WTC11 (cell line): ENCODE data around the gene TCF20. TPM values are rescaled to one million over a fixed set of nuclear protein-coding genes. Genes with fewer than 3 reads are reported as not detected.

Source experiments
- ATAC-seq: fragments of 200-7000 bp; cut with Tn5 transposase; 2 replicates; pipeline ENCODE4 v1.10.0; 2021; ENCODE audit warnings: mild to moderate bottlenecking, moderate library complexity
- CTCF ChIA-PET: fragments of 300-600 bp; sonication (Branson Sonifier 250); formaldehyde crosslinking; loops from one replicate; lab custom pipeline; 2021; ENCODE audit warnings: antibody characterized with exemption; lab: Charles Lee
- POLR2A ChIA-PET: fragments of 350-600 bp; sonication (Branson Sonifier 250); formaldehyde crosslinking; loops from one replicate; lab custom pipeline; 2021; ENCODE audit warnings: antibody characterized with exemption; lab: Charles Lee
- DNase-seq: peaks from one replicate; pipeline ENCODE4 v3.0.0; 2021; ENCODE audit warnings: low spot score
- H3K27ac Mint-ChIP-seq: 2 replicates; pipeline ENCODE4 v1.8.0; 2021; ENCODE audit warnings: mixed read lengths
- H3K27me3 Mint-ChIP-seq: 2 replicates; pipeline ENCODE4 v1.8.0; 2021; ENCODE audit warnings: low read depth, mild to moderate bottlenecking, moderate library complexity, mixed read lengths
- H3K36me3 Mint-ChIP-seq: 2 replicates; pipeline ENCODE4 v1.8.0; 2021; ENCODE audit warnings: mixed read lengths
- H3K4me1 Mint-ChIP-seq: 2 replicates; pipeline ENCODE4 v1.8.0; 2022; ENCODE audit warnings: mixed read lengths
- H3K4me3 Mint-ChIP-seq: 2 replicates; pipeline ENCODE4 v1.8.0; 2021; ENCODE audit warnings: mild to moderate bottlenecking, moderate library complexity, mixed read lengths
- H3K9me3 Mint-ChIP-seq: 2 replicates; pipeline ENCODE4 v1.8.0; 2021; ENCODE audit warnings: mixed read lengths
- ATF1 ChIP-seq: sonication (generic); formaldehyde crosslinking; IDR thresholded peaks from 2 replicates; pipeline ENCODE4 v1.8.1; 2023; ENCODE audit warnings: mild to moderate bottlenecking, moderate library complexity, missing genetic modification reagents
- CBFB ChIP-seq: sonication (generic); formaldehyde crosslinking; IDR thresholded peaks from 2 replicates; pipeline ENCODE4 v1.8.1; 2022; ENCODE audit warnings: mild to moderate bottlenecking, low read depth, missing genetic modification reagents
- CREM ChIP-seq: sonication (generic); formaldehyde crosslinking; IDR thresholded peaks from 2 replicates; pipeline ENCODE4 v1.8.1; 2022; ENCODE audit warnings: mild to moderate bottlenecking, missing genetic modification reagents, moderate library complexity
- EMX1 ChIP-seq: fragments of 250-450 bp; sonication (Bioruptor Pico); IDR thresholded peaks from 2 replicates; pipeline ENCODE4 v1.8.0; 2021; ENCODE audit warnings: mild to moderate bottlenecking
- GABPB1 ChIP-seq: sonication (generic); formaldehyde crosslinking; IDR thresholded peaks from 2 replicates; pipeline ENCODE4 v1.8.1; 2023; ENCODE audit warnings: mild to moderate bottlenecking, missing genetic modification reagents
- GTF2I ChIP-seq: fragments of 250-450 bp; sonication (Bioruptor Pico); conservative IDR thresholded peaks from 2 replicates; pipeline ENCODE4 v1.4.0; 2021; ENCODE audit warnings: mild to moderate bottlenecking
- MYBL2 ChIP-seq: sonication (generic); formaldehyde crosslinking; IDR thresholded peaks from 2 replicates; pipeline ENCODE4 v1.8.1; 2023; ENCODE audit warnings: mild to moderate bottlenecking, moderate library complexity, missing genetic modification reagents
- OVOL2 ChIP-seq: fragments of 250-450 bp; sonication (Bioruptor Pico); IDR thresholded peaks from 2 replicates; pipeline ENCODE4 v1.9.0; 2021; ENCODE audit warnings: mild to moderate bottlenecking, borderline replicate concordance
- ZBTB21 ChIP-seq: sonication (generic); formaldehyde crosslinking; IDR thresholded peaks from 2 replicates; pipeline ENCODE4 v1.8.1; 2023; ENCODE audit warnings: mild to moderate bottlenecking, missing genetic modification reagents, borderline replicate concordance
- ZNF121 ChIP-seq: sonication (generic); formaldehyde crosslinking; IDR thresholded peaks from 2 replicates; pipeline ENCODE4 v1.8.0; 2023; ENCODE audit warnings: missing genetic modification reagents
- ZNF138 ChIP-seq: sonication (generic); formaldehyde crosslinking; conservative IDR thresholded peaks from 2 replicates; pipeline ENCODE4 v1.8.1; 2022; ENCODE audit warnings: mild to moderate bottlenecking, moderate library complexity, missing genetic modification reagents
- total RNA-seq: library from RNA; stranded (reverse); gene quantifications from 3 replicates; pipeline ENCODE4 v1.2.3, GENCODE V29; 2021
- TF ChIP-seq, protein P1 (sequence below): sonication (generic); formaldehyde crosslinking; IDR thresholded peaks from 2 replicates; pipeline ENCODE4 v1.8.0; 2022; ENCODE audit warnings: mild to moderate bottlenecking, missing genetic modification reagents
- TF ChIP-seq, protein P2 (sequence below): fragments of 250-450 bp; sonication (Bioruptor Pico); IDR thresholded peaks from 2 replicates; pipeline ENCODE4 v2.1.2; 2022; ENCODE audit warnings: mild to moderate bottlenecking, moderate library complexity
- TF ChIP-seq, protein P3 (sequence below): fragments of 200-600 bp; IDR thresholded peaks from 2 replicates; pipeline ENCODE4 v1.8.0; 2022; ENCODE audit warnings: antibody characterized with exemption
- TF ChIP-seq, protein P4 (sequence below): sonication (generic); formaldehyde crosslinking; IDR thresholded peaks from 2 replicates; pipeline ENCODE4 v1.8.1; 2023; ENCODE audit warnings: mild to moderate bottlenecking, moderate library complexity, missing genetic modification reagents
- TF ChIP-seq, protein P5 (sequence below): sonication (generic); formaldehyde crosslinking; conservative IDR thresholded peaks from 2 replicates; pipeline ENCODE4 v1.8.1; 2022; ENCODE audit warnings: mild to moderate bottlenecking, missing genetic modification reagents
- TF ChIP-seq, protein P6 (sequence below): sonication (generic); formaldehyde crosslinking; IDR thresholded peaks from 2 replicates; pipeline ENCODE4 v1.8.0; 2022; ENCODE audit warnings: mild to moderate bottlenecking, missing genetic modification reagents
- TF ChIP-seq, protein P7 (sequence below): sonication (generic); formaldehyde crosslinking; IDR thresholded peaks from 2 replicates; pipeline ENCODE4 v1.8.1; 2022; ENCODE audit warnings: mild to moderate bottlenecking, moderate library complexity, missing genetic modification reagents
- TF ChIP-seq, protein P8 (sequence below): sonication (generic); formaldehyde crosslinking; IDR thresholded peaks from 2 replicates; pipeline ENCODE4 v1.8.0; 2022; ENCODE audit warnings: missing genetic modification reagents
- TF ChIP-seq, protein P9 (sequence below): sonication (generic); formaldehyde crosslinking; IDR thresholded peaks from 2 replicates; pipeline ENCODE4 v1.8.0; 2022; ENCODE audit warnings: mild to moderate bottlenecking, missing genetic modification reagents
- TF ChIP-seq, protein P10 (sequence below): sonication (generic); formaldehyde crosslinking; IDR thresholded peaks from 2 replicates; pipeline ENCODE4 v1.8.1; 2023; ENCODE audit warnings: mild to moderate bottlenecking, missing genetic modification reagents

Gene TCF20
- total RNA-seq, 1 experiment from 2014 or later: 77.0 TPM

DNA sequence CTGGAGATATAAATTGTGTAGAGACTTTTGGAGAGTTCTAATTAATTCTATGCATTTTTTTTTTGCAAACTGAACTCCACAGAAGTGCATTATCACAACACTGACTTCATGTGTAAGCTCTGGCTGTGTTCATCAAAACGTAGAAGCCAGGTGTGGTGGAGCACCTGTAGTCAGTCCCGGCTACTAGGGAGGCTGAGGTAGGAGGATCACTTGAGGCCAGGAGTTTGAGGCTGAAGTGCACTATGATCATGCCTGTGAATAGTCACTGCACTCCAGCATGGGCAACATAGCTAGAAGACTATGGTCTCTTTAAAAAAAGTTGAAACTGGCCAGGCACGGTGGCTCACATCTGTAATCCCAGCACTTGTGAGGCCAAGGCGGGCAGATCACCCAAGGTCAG is 20.6 kb downstream of the TCF20 start:
- no peak for ATAC-seq
- H3K27me3 Mint-ChIP-seq: peaks cover 2% of the 10 kb centered on the region; the same call in 1 of the 2 replicates
- no peak overlapping the region for H3K4me3 Mint-ChIP-seq
- ChIA-PET POLR2A (no interaction called here), CTCF (no interaction called here)
- H3K27ac Mint-ChIP-seq: no peak overlapping the region
- no peak for DNase-seq
- TF ChIP-seq, protein P1, sequence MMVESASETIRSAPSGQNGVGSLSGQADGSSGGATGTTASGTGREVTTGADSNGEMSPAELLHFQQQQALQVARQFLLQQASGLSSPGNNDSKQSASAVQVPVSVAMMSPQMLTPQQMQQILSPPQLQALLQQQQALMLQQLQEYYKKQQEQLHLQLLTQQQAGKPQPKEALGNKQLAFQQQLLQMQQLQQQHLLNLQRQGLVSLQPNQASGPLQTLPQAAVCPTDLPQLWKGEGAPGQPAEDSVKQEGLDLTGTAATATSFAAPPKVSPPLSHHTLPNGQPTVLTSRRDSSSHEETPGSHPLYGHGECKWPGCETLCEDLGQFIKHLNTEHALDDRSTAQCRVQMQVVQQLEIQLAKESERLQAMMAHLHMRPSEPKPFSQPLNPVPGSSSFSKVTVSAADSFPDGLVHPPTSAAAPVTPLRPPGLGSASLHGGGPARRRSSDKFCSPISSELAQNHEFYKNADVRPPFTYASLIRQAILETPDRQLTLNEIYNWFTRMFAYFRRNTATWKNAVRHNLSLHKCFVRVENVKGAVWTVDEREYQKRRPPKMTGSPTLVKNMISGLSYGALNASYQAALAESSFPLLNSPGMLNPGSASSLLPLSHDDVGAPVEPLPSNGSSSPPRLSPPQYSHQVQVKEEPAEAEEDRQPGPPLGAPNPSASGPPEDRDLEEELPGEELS: no peak
- no peak for TF ChIP-seq OVOL2
- no peak for TF ChIP-seq ZNF138 (CRISPR knock-in tag)
- TF ChIP-seq CBFB (CRISPR knock-in tag): no peak
- no peak for TF ChIP-seq ZBTB21 (CRISPR knock-in tag)
- TF ChIP-seq GABPB1 (CRISPR knock-in tag): no peak
- TF ChIP-seq, protein P2, sequence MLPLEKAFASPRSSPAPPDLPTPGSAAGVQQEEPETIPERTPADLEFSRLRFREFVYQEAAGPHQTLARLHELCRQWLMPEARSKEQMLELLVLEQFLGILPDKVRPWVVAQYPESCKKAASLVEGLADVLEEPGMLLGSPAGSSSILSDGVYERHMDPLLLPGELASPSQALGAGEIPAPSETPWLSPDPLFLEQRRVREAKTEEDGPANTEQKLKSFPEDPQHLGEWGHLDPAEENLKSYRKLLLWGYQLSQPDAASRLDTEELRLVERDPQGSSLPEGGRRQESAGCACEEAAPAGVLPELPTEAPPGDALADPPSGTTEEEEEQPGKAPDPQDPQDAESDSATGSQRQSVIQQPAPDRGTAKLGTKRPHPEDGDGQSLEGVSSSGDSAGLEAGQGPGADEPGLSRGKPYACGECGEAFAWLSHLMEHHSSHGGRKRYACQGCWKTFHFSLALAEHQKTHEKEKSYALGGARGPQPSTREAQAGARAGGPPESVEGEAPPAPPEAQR (CRISPR knock-in tag): no peak
- TF ChIP-seq MYBL2 (CRISPR knock-in tag): no peak
- TF ChIP-seq, protein P3, sequence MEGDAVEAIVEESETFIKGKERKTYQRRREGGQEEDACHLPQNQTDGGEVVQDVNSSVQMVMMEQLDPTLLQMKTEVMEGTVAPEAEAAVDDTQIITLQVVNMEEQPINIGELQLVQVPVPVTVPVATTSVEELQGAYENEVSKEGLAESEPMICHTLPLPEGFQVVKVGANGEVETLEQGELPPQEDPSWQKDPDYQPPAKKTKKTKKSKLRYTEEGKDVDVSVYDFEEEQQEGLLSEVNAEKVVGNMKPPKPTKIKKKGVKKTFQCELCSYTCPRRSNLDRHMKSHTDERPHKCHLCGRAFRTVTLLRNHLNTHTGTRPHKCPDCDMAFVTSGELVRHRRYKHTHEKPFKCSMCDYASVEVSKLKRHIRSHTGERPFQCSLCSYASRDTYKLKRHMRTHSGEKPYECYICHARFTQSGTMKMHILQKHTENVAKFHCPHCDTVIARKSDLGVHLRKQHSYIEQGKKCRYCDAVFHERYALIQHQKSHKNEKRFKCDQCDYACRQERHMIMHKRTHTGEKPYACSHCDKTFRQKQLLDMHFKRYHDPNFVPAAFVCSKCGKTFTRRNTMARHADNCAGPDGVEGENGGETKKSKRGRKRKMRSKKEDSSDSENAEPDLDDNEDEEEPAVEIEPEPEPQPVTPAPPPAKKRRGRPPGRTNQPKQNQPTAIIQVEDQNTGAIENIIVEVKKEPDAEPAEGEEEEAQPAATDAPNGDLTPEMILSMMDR: no peak
- no peak for TF ChIP-seq EMX1 (CRISPR knock-in tag)
- TF ChIP-seq, protein P4, sequence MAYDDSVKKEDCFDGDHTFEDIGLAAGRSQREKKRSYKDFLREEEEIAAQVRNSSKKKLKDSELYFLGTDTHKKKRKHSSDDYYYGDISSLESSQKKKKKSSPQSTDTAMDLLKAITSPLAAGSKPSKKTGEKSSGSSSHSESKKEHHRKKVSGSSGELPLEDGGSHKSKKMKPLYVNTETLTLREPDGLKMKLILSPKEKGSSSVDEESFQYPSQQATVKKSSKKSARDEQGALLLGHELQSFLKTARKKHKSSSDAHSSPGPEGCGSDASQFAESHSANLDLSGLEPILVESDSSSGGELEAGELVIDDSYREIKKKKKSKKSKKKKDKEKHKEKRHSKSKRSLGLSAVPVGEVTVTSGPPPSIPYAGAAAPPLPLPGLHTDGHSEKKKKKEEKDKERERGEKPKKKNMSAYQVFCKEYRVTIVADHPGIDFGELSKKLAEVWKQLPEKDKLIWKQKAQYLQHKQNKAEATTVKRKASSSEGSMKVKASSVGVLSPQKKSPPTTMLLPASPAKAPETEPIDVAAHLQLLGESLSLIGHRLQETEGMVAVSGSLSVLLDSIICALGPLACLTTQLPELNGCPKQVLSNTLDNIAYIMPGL (CRISPR knock-in tag): no peak
- TF ChIP-seq, protein P5, sequence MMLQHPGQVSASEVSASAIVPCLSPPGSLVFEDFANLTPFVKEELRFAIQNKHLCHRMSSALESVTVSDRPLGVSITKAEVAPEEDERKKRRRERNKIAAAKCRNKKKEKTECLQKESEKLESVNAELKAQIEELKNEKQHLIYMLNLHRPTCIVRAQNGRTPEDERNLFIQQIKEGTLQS: no peak
- TF ChIP-seq, protein P6, sequence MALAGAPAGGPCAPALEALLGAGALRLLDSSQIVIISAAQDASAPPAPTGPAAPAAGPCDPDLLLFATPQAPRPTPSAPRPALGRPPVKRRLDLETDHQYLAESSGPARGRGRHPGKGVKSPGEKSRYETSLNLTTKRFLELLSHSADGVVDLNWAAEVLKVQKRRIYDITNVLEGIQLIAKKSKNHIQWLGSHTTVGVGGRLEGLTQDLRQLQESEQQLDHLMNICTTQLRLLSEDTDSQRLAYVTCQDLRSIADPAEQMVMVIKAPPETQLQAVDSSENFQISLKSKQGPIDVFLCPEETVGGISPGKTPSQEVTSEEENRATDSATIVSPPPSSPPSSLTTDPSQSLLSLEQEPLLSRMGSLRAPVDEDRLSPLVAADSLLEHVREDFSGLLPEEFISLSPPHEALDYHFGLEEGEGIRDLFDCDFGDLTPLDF (CRISPR knock-in tag): no peak
- no peaks in the 10 kb centered on the region for H3K9me3 Mint-ChIP-seq
- peaks cover 2% of the 10 kb centered on the region; the same call in 1 of the 2 replicates for H3K36me3 Mint-ChIP-seq
- no peaks in the 10 kb centered on the region for H3K4me1 Mint-ChIP-seq

DNA sequence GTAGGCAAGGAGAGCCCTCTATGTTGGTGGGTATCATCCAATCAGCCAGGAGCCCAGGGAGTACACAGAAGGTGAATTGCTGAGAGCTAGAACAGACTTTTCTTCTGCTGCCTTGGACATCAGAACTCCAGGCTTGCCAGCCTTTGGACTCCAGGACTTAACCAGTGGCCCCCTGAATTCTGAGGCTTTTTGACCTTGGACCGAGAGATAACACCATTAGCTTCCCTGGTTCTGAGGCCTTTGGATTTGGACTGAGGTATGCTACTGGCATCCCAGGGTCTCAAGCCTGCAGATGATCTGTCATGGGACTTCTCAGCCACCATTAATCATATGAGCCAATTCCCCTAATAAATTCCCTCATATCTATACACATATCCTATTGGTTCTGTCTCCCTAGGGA is 21.5 kb downstream of the TCF20 start:
- no peak overlapping the region for H3K27ac Mint-ChIP-seq
- no peak for ATAC-seq
- H3K36me3 Mint-ChIP-seq: peaks cover 8% of the 10 kb centered on the region
- DNase-seq: no peak
- CTCF ChIA-PET: no interaction called here
- POLR2A ChIA-PET: no interaction called here
- H3K27me3 Mint-ChIP-seq: peaks cover 2% of the 10 kb centered on the region; the same call in 1 of the 2 replicates
- TF ChIP-seq, protein P7, sequence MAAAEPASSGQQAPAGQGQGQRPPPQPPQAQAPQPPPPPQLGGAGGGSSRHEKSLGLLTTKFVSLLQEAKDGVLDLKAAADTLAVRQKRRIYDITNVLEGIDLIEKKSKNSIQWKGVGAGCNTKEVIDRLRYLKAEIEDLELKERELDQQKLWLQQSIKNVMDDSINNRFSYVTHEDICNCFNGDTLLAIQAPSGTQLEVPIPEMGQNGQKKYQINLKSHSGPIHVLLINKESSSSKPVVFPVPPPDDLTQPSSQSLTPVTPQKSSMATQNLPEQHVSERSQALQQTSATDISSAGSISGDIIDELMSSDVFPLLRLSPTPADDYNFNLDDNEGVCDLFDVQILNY (CRISPR knock-in tag): no peak
- TF ChIP-seq, protein P8, sequence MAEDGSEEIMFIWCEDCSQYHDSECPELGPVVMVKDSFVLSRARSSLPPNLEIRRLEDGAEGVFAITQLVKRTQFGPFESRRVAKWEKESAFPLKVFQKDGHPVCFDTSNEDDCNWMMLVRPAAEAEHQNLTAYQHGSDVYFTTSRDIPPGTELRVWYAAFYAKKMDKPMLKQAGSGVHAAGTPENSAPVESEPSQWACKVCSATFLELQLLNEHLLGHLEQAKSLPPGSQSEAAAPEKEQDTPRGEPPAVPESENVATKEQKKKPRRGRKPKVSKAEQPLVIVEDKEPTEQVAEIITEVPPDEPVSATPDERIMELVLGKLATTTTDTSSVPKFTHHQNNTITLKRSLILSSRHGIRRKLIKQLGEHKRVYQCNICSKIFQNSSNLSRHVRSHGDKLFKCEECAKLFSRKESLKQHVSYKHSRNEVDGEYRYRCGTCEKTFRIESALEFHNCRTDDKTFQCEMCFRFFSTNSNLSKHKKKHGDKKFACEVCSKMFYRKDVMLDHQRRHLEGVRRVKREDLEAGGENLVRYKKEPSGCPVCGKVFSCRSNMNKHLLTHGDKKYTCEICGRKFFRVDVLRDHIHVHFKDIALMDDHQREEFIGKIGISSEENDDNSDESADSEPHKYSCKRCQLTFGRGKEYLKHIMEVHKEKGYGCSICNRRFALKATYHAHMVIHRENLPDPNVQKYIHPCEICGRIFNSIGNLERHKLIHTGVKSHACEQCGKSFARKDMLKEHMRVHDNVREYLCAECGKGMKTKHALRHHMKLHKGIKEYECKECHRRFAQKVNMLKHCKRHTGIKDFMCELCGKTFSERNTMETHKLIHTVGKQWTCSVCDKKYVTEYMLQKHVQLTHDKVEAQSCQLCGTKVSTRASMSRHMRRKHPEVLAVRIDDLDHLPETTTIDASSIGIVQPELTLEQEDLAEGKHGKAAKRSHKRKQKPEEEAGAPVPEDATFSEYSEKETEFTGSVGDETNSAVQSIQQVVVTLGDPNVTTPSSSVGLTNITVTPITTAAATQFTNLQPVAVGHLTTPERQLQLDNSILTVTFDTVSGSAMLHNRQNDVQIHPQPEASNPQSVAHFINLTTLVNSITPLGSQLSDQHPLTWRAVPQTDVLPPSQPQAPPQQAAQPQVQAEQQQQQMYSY (CRISPR knock-in tag): no peak
- TF ChIP-seq CREM (CRISPR knock-in tag) (no peak), GTF2I (CRISPR knock-in tag) (no peak), ATF1 (no peak), ZNF121 (CRISPR knock-in tag) (no peak), CBFB (CRISPR knock-in tag) (no peak)
- TF ChIP-seq, protein P9, sequence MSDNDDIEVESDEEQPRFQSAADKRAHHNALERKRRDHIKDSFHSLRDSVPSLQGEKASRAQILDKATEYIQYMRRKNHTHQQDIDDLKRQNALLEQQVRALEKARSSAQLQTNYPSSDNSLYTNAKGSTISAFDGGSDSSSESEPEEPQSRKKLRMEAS: no peak
- TF ChIP-seq, protein P10, sequence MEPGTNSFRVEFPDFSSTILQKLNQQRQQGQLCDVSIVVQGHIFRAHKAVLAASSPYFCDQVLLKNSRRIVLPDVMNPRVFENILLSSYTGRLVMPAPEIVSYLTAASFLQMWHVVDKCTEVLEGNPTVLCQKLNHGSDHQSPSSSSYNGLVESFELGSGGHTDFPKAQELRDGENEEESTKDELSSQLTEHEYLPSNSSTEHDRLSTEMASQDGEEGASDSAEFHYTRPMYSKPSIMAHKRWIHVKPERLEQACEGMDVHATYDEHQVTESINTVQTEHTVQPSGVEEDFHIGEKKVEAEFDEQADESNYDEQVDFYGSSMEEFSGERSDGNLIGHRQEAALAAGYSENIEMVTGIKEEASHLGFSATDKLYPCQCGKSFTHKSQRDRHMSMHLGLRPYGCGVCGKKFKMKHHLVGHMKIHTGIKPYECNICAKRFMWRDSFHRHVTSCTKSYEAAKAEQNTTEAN (CRISPR knock-in tag): no peak
- no peaks in the 10 kb centered on the region for H3K9me3 Mint-ChIP-seq
- no peaks in the 10 kb centered on the region for H3K4me1 Mint-ChIP-seq
- no peak overlapping the region for H3K4me3 Mint-ChIP-seq
